AG20443 (cell line): Measurements from ENCODE around the gene CEP128.

Experiments used
- DNase-seq: peaks from one replicate; pipeline ENCODE4 v3.0.0; 2012; ENCODE audit warnings: low spot score, mixed read lengths

Gene CEP128

DNA sequence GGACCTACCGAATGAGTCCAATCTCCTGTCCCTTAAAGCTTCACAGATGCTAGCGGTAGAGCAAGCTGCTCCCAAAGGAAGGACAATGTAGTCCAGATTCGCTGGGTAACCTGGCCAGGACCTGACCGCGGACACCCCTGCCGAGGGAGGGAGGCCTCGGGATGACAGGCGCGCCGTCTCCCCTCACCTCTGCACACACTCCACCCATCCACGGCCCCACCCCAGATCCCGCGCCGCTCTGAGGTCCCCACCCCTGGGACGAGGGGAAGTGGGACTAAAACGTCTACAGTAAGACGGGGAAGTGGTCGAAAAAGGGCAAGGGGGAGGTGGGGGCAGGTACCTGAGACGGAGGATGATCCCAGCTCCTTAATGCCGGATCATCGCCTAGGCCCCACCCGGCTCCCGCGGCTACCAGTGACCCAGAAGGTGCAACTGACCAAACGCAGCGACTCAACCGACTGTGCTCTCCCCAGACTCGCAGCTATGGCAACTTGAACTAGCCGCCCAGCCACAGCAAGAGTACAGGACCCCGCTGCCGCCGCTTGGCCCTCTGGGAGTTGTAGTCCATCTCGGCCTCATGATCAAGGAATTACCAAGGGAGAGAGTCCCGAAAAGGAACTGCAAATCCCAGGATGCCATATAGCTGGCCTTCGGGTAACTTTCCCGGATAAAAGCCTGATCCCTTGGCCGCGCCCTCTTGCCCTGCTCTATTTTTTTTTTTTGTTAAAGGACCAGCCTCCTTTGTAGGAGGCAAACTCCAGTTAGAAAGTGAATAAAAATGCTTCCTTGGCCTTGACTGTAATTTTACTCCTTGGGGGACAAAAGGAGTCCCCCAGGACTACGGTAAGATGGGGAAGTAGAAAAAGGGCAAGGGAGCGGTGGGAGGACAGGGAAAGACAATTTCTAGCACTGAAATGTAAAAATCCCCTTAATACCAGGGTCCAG lies at the start of gene CEP128:
Gene CEP128 (minus strand): TSS at position 498 of the 945 bp plus-strand sequence.
- peak; percentile 95 for DNase-seq

- DNase-seq: no peak
These were observed 47.3 kb upstream of the CEP128 start for GRCh38 chr14:80988735-80989429.

DNA sequence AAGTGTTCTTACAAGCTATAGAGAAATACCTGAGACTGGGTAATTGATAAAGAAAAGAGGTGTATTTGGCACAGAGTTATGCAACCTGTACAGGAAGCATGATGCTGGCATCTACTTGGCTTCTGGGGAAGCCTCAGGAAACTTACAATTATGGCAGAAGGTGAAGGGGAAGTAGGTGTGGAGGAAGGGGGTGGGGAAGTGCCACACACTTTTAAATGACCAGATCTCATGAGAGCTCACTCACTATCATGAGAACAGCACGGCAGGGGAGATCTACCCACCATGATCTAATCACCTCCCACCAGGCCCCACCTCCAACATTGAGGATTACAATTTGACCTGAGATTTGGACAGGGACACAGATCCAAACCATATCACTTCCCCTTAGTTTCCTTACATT lies 46.7 kb upstream of the CEP128 start:
- DNase-seq: no peak

DNA sequence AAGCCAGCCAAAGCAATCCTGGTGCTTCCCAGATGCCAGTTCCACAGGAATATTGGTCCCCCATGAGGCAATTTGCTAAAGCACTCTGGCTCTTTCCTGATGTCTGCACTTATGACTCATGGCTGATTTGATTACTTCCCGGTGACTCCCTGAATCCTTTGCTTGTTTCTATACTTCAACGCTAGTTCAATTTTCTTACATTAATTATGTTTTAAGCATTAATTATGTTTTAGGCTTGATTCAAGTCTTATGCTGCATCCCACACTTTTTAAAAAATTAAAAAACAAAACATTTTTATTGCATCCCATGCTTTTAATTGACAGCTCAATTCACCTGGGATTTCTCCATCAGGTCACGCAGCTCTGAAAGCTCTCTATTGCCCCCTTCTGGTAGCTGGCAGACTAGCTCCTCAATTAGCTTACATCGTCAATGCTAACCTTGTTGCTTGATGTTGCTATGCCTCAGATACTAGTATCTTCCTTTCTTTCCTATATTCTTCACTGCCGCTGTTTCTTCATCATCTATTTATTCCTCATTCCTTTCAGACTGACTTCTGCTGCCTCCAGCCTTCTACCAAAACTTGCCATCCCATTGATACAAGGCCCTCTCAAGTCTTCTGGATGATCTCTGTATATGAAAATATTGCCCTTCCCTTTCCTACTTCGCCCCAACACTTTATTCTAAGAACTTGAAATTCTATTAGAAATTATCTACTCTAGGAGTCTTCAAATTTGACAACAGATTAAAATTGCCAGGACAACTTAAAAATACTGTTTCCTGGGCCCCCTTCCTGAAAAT lies 45.9 kb upstream of the CEP128 start:
- peak; percentile 79 for DNase-seq

- no peak for DNase-seq
These were observed 41.2 kb upstream of the CEP128 start for GRCh38 chr14:80982711-80983110.

- DNase-seq: no peak
These were observed 40.1 kb upstream of the CEP128 start for GRCh38 chr14:80981673-80982072.

- DNase-seq: no peak
These were observed 39.6 kb upstream of the CEP128 start for GRCh38 chr14:80981156-80981555.

GRCh38 chr14:80979951-80980350 lies 38.4 kb upstream of the CEP128 start:
- DNase-seq: no peak

GRCh38 chr14:80978403-80978802 lies 36.9 kb upstream of the CEP128 start:
- DNase-seq: no peak

DNA sequence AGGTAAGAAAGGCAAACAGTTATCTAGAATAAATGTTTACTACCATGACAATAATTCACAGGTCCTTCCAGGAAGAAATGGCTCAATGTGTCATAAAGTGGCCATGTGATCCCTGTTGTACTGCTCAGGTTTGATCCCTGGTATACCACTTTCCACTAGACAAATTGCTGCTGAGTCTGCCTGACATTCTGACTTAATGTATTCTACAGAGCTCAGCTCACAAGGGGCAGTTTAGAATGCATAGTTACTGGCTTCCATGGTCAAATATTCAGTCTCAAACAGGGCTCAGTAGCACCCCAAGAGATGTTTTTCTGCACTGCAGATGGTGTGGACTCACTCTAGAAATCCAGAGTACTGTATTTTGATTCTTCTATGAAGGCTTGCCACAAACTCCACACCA lies 35.7 kb upstream of the CEP128 start:
- no peak for DNase-seq

GRCh38 chr14:80974679-80975078 lies 33.1 kb upstream of the CEP128 start:
- DNase-seq: no peak

GRCh38 chr14:80973931-80974641 lies 32.5 kb upstream of the CEP128 start:
- DNase-seq: no peak

DNA sequence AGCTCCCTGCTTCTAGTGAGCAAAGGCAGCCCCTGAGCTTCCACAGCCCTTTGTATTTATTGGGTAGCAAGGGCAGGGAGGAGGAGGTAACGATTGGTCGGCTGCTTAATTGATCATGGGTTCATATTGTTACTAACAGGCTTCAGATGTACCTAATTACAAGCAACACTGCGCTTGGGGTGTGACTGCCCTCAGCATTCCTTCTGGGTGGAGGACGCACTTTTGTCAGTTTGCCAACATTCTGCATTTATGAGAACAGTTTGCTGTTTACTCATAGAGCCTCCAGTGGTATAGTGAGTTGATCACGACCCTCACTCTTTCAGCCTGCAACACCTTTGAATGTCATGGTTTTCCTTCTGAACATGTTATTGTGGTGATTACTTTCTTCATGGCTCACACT lies 23.5 kb upstream of the CEP128 start:
- no peak for DNase-seq

- no peak for DNase-seq
These were observed 18.0 kb upstream of the CEP128 start for GRCh38 chr14:80959496-80959895.

DNA sequence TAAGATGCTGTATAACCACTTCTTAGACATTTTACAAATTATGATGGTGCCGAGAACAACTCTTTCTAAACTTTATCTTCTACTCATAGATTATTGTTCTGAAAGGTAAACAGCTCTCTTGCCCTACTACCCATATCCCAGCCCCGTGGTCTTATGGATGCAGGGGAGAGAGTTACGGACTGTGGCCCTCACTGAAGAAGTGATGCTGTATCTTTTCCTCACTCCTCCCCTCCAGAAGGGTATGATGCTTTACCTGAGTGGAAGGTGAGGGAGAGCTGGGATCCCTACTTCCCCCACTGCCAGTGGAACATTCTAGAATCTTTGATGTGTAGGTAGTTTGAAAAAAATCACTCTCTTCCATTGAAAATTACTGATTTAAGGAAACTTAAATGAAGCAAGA lies 17.4 kb upstream of the CEP128 start:
- DNase-seq: no peak

- DNase-seq: no peak
These were observed 16.7 kb upstream of the CEP128 start for GRCh38 chr14:80958226-80958625.

DNA sequence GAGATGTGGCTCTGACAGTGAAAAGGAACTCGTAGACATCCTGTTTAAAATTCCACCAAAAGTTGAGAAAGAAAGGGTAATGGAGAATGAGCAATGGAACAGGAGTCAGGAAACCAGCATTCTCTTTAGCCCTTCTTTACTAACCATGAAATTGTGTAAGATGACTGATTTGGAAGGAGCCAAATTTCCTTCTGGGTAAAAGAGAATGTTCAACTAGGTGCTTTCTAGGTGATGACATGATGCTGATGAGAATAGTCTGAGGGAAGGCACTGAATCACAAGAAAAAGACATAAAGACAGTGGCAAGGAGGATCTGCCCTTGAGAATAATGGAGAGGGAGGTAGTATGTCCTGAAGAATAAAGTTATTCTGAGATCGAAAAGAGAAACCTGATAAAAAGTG lies 16.1 kb upstream of the CEP128 start:
- DNase-seq: no peak

DNA sequence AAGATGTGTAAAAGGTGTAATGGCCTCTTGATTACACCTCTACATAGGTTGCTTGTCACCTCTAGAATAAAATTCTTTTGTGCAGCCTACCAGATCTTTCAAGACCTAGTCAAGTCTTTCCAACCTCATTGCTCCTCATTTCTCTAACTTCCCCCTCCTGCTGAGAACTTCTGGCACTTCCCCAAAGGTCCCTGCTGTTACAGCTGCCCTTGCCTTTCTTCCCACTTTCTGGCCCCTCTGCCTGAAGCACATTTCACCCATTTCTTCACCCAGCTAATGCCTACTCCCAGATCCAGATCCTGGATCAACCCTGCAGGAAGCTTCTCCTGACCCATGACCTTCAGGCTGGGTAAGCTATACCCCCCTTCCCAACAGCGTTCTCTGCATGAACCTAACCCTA lies 15.4 kb upstream of the CEP128 start:
- DNase-seq: no peak

DNA sequence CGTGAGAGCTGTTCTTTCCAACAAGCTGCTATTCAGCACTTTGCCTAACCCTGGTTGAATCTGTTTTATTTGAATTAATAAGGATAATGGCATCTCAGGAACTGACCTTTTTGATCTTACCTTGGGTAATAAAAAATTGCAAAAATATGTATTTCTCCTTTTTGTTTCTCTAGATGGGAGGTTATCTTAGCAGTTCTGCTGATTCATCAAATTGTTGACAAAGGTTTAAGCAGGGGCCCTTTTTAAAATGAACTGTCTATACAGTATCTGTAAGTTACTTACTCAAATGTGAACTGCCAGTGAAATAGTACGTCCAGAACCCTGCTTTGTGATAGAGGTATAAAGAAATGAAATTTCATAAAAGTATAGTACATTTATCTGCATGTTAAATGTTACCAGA lies 14.6 kb upstream of the CEP128 start:
- DNase-seq: no peak

GRCh38 chr14:80955416-80955941 lies 13.9 kb upstream of the CEP128 start, which contains the start of gene TSHR:
Gene TSHR, plus strand, starts transcription at chr14:80955621. Its CDS starts 60 bp downstream, at chr14:80955681.
- peak; percentile 32 for DNase-seq

- peak; percentile 89 for DNase-seq
These were observed 13.3 kb upstream of the CEP128 start for GRCh38 chr14:80954687-80955299.
